GM12801 (cell line): ENCODE data around the gene RBM18.

ENCODE experiments used
- CTCF ChIP-seq: IDR thresholded peaks from one replicate; pipeline ENCODE4 v1.5.1; 2011; ENCODE audit warnings: control low read depth; ENCODE audit not compliant: insufficient read length; ENCODE audit errors: extremely low read depth

Gene RBM18

GRCh38 chr9:122197882-122198281, 66.8 kb downstream of the RBM18 start:
- TF ChIP-seq CTCF: no peak

GRCh38 chr9:122197426-122197825, 67.2 kb downstream of the RBM18 start:
- no peak for TF ChIP-seq CTCF

GRCh38 chr9:122195875-122196274, 68.8 kb downstream of the RBM18 start:
- TF ChIP-seq CTCF: no peak

GRCh38 chr9:122193651-122194050, 71.0 kb downstream of the RBM18 start:
- no peak for TF ChIP-seq CTCF

- TF ChIP-seq CTCF: no peak
These were observed 71.6 kb downstream of the RBM18 start for GRCh38 chr9:122192914-122193525.

GRCh38 chr9:122192261-122192875, 72.3 kb downstream of the RBM18 start:
- TF ChIP-seq CTCF: no peak

GRCh38 chr9:122191584-122191983, 73.1 kb downstream of the RBM18 start:
- no peak for TF ChIP-seq CTCF
